NCI-H2227 (cell line): ENCODE measurements around the gene SDHC.
A peak's percentile ranks its signal among the peaks of the same experiment; 100 is the strongest.

Experiments
- DNase-seq: peaks from one replicate; lab custom pipeline; 2025; ENCODE audit not compliant: unreplicated experiment; lab: John Stamatoyannopoulos, UW

The SDHC gene, protein sequence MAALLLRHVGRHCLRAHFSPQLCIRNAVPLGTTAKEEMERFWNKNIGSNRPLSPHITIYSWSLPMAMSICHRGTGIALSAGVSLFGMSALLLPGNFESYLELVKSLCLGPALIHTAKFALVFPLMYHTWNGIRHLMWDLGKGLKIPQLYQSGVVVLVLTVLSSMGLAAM

DNA sequence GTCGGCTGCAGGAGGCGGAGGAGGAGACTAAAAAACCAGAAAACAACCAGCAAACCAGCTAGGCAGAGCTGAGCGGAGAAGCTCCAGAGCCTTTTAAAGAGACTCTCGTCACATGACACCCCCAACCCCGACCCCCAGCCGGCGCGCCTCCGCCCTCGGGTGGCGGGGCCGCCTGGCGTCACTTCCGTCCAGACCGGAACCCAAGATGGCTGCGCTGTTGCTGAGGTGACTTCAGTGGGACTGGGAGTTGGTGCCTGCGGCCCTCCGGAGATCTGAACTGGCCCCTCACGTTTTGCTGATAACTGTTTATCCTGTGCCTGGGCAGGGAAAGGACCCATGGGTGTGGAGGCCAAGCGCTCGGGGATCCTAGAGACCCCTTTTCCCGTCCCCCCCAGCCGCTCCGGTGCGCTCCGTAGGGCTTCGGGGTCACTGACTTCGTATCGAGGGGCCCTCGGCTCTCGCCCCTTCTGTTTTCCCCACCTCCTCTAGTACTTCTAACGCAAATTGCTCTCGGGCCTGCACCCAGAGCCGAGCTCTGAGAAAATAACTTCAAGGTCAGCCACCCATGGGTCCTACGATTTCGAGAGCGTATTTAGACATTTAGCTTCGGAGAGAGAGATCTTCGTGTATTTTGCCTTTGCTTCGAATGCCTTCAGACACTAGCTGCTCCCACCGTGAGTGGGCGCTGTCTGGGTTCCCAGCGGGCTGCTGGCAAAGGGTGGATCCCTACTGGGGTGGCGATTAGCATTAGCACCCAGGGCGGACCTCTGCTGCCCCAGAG, at the start of gene SDHC:
TSS of gene SDHC (plus strand) at position 181 of the 781 bp plus-strand sequence. CDS start at position 206, 25 bp downstream.
- DNase-seq = peak; percentile 96

DNA sequence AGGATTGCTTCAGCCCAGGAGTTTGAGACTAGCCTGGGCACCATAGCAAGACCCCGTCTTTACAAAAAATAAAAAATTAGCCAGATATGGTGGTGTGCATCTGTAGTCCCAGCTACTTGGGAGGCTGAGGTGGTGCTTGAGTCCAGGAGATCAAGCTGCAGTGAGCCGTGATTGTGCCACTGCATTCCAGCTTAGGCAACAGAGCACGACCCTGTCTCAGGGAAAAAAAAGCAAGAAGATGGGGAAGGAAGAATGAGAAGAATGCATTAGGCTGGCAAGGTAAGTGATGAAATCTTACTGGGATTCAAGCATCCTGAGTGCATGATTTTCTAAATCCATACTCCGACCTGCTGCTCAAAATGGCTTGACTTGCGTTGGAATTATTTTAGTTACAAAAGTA, 48.9 kb upstream of the SDHC start:
- DNase-seq = no peak

DNA sequence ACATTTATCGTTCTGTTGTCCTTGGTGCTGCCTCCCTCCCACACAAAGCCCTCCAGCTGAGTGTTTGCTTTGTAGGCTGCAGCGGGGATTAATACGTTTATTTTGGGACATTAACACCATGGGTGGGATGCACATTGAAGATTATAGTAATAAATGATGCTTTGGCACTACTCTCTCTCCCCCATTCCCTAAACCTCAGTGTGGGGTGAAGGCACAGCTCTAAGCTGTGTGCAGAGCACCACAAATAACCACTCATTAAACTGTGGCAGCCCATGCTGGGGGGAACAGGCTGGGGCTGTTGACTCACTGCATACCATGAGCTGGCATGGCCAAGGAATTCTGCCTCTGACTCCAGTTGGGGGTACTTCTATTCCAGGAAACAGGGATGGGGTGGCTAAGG, 48.0 kb upstream of the SDHC start:
- DNase-seq = peak; percentile 33

DNA sequence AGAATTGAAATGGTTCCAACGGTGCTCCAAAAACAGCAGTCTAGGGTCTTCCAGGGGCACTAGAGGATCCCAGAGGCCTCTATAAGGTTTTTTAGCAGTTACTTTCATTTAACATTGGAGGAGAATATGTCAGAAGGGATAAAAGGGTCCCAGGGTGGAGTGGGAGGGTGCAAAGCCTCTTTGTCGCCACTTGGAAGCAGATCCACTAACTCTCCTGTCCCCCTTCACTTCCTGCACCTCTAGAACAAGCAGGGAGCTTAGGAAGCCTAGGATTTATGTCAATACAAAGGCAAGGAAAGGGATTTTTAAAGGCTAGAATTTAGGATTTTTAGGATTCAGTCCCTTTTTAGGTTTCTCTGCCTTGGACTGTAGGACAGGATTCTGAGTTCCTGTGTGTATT, 47.3 kb upstream of the SDHC start:
- DNase-seq = no peak

DNA sequence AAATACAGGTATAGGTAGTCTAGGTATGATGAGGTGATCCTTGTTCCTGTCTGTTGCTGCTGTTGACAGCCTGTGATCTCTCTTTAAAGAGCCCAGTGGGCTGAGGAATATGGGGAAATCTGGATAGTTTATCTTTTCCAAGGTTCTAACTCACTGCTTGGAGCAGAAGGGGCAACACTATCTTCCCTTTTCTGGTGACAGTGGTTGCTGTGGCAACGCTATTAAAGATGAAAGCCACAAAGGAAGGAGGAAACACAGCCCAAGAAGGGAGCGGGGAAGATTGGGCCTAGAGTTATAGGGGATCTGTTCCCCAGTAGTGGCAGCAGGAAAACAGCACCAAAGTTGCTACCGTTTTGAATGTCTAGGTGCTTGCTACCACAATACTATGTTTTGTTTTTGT, 46.9 kb upstream of the SDHC start:
- peak; percentile 18 for DNase-seq

DNA sequence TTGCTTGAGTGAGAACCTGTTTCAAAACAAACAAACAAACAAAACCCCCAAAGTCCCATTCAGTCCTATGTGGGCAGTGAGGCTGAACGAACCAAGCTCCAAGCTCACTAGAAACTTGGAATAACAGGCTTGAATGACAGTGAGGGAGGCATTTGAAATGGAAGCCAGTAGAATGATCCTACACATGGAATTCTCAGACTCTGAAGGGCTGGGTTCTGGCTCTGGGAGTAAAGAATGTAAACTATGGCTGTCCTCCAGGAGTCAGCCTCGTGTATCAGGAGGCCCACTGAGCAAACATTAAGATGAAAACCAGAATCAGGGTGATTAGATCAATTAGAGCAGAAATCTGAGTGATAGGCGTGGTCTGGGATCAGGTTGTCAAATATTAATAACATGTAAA, 40.8 kb upstream of the SDHC start:
- DNase-seq = no peak

DNA sequence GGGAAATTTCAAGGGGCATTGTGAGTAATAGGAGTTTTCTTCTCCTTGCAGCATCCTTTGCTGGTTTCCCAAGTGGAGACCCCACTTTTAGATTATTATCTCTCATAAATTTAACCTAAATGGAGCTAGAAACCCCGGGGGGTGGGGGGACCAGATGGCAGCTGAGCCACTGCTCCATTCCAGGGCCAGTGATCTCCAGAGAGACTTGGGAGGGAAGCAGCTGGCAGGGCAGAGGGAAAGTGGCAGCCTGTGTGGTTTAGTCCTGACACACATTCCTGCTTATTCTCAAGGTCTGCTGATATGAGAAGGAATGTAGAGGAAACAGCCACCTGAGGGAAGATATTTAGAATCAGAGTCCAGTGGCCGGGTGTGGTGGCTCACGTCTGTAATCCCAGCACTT, 39.3 kb upstream of the SDHC start:
- DNase-seq = peak; percentile 42

DNA sequence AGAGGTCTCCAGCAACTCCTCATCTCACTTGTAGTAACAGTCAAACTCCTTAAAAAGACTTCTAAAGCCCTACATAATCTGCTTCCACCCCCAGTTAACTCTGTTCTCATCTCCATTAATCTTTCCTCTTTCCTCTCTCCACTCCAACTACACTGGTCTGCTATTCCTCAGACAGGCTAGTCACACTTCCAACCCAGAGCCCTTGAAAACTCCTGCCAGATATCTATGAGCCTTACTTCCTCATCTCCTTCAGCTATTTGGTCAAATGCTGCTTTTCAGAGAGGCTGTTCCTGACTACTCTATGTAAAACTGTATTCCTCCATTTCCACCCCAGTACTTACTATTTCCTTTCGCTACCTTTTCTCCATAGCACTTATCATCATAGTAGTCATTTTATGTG, 31.2 kb upstream of the SDHC start:
- no peak for DNase-seq

DNA sequence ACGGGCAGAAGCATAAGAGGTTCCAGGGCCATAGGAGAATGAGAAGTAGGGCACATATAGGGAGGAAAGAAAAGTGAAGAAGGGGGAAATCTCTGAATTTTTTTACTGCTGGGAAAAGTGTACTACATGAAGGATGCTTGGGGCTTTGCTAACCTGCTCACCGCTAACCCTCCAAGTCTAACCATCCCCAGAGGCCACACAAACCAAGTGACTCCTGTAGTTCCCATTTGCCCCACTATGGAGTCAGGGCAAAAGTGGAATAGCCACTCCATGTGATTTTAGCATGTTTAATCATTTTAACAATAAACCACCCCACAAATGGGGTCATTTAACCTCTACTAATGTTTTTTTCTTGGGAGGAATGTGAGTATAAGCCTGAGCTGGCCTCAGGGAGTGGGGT, 29.1 kb upstream of the SDHC start:
- DNase-seq = no peak

DNA sequence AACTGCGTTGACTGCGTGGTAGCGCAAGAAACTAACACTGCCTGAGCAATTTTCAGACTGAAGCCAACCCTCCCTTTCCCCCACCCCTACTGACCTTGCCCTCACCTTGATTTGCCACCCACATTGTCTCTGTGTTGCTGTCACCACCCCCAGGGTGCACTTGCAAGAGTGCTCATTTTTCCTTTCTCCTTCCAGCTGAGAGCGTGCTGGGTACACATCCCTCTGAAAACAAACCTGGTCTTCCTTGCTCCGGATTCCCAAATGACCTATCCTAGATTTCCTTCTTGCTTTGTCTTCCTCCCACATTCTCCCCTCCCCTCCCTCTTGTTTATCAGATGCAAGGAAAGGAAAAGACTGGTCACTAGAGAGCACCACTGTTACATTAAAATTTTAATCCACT, 28.7 kb upstream of the SDHC start:
- DNase-seq = peak; percentile 21

DNA sequence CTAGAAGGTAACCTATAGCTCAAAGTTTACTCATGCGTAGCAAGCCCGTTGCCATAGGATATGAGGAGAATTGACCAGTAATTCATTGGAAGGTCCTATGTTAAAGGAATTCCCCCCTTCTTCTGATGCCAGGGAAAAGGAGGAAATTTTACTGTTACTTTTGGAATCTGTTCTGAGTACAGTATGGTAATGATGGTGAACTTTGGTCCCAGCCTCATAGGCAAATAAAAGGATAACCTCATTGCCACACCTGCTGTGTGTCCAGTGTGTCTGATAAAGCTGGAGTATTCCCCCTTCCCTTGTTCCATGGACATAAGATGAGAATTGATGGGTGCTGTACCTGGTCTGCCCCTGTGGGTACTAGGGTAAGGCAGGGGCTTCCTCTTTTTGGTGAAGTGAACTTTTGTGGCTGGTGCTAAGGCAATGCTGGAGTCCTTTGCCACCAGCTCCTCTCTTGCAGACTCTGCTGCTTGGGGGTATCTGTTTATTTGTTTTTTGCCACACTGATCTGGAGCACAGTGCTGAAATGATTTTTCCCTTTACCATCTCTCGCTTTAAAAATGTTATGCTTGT, 26.6 kb upstream of the SDHC start:
- no peak for DNase-seq

DNA sequence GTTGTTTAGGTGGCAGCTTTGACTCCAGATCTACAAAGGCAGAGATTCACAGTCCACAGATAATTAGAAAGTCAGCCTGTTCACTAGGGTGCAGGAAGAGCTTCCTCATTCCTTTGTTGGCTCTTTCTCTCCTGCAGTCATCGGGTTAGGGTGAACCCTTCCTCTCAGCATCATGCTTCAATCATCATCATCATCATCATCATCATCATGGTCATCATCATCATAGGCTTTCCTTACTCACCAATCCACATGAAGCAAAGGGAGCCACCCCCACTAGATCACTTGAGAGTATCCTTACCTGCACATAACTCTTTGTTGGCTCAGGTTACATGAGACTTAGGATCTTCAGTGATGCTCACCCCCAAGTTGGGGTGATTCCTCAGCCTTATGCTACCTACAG, 23.4 kb upstream of the SDHC start:
- no peak for DNase-seq

DNA sequence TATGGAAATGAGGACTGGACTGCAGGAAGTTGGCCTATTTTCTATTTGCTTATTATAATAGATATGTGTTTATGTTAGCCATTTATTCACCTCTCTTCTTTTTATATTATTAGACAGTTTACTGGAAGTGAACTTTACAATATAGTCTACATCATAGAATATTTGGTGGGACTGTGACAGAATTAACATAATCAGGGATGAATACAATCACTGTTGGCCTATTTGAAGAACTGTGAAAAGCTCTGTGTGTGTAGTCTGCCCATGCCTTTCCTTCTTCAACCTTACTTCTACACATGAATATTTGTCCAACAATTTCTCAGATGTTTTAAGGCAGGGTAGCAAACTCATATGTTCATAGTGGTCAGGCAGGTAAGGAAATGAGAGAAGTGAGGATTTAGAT, 16.8 kb upstream of the SDHC start:
- no peak for DNase-seq

DNA sequence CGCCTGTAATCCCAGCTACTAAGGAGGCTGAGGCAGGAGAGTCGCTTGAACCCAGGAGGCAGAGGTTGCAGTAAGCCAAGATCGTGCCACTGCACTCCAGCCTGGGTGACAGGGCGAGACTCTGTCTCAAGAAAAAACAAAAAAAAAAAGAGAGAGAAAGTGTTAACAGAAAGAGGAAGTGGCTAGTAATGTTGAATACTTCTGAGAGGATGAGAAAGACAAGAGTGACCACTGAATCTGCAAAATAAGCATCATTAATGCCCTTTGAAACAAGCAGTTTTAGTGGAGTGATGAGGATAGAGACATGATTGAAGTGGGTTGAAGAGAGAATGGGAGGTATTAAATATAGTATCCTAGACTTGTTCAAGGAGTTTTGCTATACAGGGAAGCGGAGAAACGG, 16.1 kb upstream of the SDHC start:
- no peak for DNase-seq

DNA sequence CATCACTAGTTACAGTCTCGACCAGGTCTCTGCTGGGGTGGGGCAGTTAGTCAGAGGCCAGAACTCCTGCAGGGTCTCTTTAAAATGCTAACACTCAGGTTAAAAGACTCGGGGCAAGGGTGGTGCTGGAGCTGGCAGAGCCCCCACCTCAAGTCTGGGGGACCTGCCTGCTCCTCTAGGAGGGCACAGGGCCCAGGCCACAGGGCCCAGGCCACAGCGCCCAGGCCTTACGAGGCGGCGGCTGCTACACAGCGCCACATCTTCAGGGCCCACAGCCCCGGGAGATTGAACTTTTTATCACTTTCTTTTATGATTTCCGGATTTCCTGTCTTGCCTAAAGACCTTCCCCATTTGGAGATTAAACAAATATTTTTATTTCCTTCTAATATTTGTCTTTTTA, 14.8 kb upstream of the SDHC start:
- no peak for DNase-seq

DNA sequence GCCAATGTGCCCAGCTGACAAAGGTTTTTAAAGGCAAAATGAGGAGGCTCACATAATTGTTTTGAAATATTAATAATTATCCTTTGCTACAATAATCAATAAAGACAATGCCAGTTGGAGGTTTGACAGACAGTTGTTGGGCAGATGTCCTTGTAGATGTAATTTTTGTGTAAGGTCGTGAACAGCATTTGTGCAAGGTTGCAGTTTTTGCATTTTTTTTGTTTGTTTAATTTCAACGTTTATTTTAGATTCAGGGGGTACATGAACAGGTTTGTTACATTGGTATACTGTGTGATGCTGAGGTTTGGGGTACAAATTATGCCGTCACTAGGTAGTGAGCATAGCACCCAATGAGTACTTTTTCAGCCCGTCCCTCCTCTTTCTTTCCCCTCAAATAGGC, 13.7 kb upstream of the SDHC start:
- no peak for DNase-seq

DNA sequence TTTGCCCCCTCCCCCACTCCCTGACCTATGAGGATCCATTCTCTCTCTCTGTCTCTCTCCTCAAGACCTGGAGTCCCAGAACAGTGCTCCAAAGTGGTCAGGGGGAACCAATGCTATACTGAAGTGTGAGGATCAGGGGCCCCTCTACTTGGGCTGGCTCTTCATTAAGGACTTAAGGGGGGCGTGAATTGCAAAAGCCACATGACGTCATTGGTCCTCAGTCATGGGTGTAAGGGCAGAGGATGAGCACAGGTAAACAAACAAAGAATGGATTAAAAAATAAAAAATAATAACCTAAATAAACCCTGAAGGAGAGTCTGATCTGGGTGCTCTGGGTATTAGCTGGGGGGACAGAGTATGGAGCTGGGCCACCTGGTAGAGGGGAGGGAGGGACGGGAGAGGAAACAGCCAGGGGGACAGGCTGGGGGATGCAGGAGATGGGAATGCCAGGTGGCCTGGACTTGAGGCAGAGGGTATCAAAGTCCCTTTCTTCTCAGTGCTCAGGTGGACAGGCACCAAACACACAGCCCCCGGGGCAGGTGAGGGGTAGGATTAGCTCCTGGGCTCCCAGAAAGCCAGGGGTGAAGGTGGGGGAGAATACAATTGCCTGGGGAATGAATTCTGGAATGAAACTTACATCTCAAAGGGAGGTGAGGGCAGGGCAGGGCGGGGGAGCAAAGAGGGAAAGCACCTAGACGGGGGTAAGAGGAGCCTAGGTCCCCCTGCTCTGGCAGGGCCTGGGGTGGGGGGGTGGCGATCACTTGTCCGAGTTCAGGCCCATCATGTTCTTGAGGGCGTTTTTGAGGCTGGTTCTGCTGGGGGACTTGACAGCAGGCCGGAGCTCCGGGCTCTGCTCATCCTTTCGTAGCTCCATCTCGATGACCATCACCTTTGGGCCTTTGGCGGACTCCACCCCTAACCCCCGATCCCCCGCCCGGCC, 9.0 kb upstream of the SDHC start:
- peak; percentile 7 for DNase-seq

DNA sequence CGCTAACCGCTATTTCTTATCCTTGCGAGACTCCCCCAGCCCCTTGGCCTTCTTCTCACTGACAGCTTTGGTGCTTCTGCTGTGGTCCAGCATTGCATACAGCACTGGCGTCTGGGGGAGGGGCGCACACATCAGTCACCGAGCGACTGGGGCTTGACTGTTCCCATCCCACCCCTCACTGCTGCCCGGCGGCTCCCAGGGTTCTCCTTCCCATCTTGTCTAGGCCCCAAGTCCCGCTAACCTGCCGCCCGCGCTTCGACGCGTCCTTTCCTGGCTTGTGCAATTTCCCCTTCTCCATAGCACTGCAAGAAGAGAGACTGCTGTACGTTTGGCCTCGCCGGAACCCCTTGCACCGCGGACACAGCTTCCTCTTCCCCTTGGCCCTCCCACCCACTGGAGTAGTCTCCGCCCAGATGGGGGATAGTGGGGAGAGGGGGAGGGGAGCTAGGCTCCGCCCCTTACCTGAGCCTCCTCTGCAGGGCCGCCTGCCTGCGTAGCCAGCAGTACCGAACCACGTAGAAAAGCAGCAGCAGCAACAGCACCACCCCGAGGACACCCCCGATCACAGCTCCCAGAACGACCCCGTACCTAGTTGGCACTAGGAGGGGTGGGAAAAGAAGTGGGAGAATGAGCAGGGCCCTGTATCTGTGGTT, 8.2 kb upstream of the SDHC start:
- DNase-seq = peak; percentile 86

DNA sequence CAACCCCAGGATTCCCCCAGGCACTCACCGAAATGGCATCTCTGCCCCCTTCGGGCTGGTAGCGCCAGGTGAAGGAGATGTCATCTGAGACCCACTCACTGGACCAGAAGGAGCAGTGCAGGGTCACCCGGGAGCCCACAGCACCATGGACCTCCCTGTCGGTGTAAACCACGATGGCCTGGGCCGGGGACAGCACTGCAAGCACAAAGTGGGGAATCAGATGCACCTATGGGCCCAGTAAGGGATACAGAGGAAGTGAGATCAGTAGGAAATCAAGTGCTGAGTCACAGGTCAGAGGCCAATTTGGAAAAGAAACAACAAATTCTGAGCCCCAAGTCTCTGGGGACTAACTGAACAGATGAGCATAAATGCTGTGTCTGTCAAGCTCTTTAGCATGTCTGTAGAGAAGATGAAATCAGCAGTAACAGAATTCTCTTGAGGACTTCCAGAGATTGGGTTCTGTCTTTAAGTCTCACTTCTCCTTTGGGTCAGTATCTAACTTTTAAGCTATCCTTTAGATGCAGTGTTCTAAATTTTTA, 6.9 kb upstream of the SDHC start:
- no peak for DNase-seq

DNA sequence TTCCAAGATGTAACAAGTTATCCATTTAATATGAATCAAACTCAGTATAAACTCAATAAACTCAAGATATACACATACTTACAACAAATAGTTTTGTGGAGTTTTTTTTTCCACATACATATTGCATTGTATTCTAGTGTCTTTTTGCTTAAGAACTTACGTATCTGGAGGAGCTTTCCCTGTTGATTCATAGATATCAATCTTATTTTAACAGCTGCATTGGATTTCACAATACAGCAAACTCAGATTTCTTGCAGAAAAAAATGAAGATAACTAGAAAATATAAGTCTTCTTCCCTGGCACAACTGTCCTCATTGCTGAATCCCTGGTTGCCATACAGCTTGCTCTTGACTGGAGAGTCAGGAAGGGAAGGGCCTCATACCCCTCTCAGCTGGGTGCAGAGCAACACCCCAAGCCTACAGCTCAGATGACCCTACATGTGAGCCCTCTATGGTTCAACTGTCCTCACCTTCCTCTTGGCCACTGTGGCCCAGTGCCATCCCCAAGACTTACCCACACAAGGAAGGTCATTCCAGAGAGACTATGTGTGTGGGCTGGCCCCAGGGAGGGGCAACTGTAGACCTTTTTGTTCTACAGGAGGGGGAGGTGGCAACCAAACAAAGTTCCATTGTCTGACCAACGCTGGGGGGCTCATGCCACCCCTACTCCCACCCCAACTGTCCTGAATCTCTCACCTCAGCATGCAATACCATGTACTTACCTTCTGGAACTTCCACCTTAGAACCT, 6.1 kb upstream of the SDHC start:
- no peak for DNase-seq
